Mesenchymal stem cell (in vitro differentiated cells and primary cell): ENCODE data around the gene TMC4.
A peak's percentile ranks its signal among the peaks of the same experiment; 100 is the strongest.
"Not testable (repeated sequence)": the region's sequence is repeated elsewhere in the genome, so short reads cannot be mapped to it uniquely, and the experiment has no call there.

Source experiments
- DNase-seq: peaks from one replicate; pipeline ENCODE4 v3.0.0-alpha.2; 2013
- H2AFZ ChIP-seq: one replicate; pipeline ENCODE4 v1.6.1; 2013; ENCODE audit warnings: low read depth, mild to moderate bottlenecking, control low read depth, inconsistent platforms, low read length, moderate library complexity
- H2AK5ac ChIP-seq: 2 replicates; pipeline ENCODE4 v1.6.1; 2013; ENCODE audit warnings: low read length, moderate library complexity, mild to moderate bottlenecking, inconsistent platforms; ENCODE audit not compliant: severe bottlenecking
- H2BK120ac ChIP-seq: one replicate; pipeline ENCODE4 v1.6.1; 2013; ENCODE audit warnings: low read depth, mild to moderate bottlenecking, inconsistent platforms, low read length, moderate library complexity
- H2BK12ac ChIP-seq, 2 experiments: one replicate each; pipeline ENCODE4 v1.6.1; 2013; ENCODE audit warnings: inconsistent platforms in 2 of 2, low read length in 2 of 2, mild to moderate bottlenecking in 2 of 2, moderate library complexity in 2 of 2, control low read depth in 1 of 2
- H2BK15ac ChIP-seq: one replicate; pipeline ENCODE4 v1.6.1; 2013; ENCODE audit warnings: mild to moderate bottlenecking, low read depth, inconsistent platforms; ENCODE audit not compliant: poor library complexity, severe bottlenecking
- H2BK5ac ChIP-seq: 2 replicates; pipeline ENCODE4 v1.6.1; 2013; ENCODE audit warnings: low read depth, mild to moderate bottlenecking, low read length, control low read depth, inconsistent platforms; ENCODE audit not compliant: poor library complexity, severe bottlenecking
- H3K14ac ChIP-seq, 2 experiments: one replicate each; pipeline ENCODE4 v1.6.1; 2013; ENCODE audit warnings: inconsistent platforms in 2 of 2, low read length in 2 of 2, control low read depth in 1 of 2, mild to moderate bottlenecking in 1 of 2, moderate library complexity in 1 of 2
- H3K18ac ChIP-seq, 2 experiments: one replicate each; pipeline ENCODE4 v1.6.1; 2013; ENCODE audit warnings: inconsistent platforms in 2 of 2, low read length in 2 of 2, control low read depth in 1 of 2, low read depth in 1 of 2, mild to moderate bottlenecking in 1 of 2
- H3K23ac ChIP-seq, 2 experiments: one replicate each; pipeline ENCODE4 v1.6.1; 2013; ENCODE audit warnings: inconsistent platforms in 2 of 2, low read length in 2 of 2, mild to moderate bottlenecking in 2 of 2, moderate library complexity in 2 of 2, control low read depth in 1 of 2
- H3K27ac ChIP-seq: 2 replicates; pipeline ENCODE4 v1.5.1; 2013; ENCODE audit warnings: mild to moderate bottlenecking, moderate library complexity, low read length, control low read depth, inconsistent platforms; ENCODE audit not compliant: poor library complexity, severe bottlenecking
- H3K27me3 ChIP-seq, 2 experiments: 2 replicates each; pipeline versions ENCODE4 v1.6.1 to v1.7.0; 2013; ENCODE audit warnings: low read length in 2 of 2, mild to moderate bottlenecking in 2 of 2, moderate library complexity in 2 of 2, control low read depth in 1 of 2, inconsistent platforms in 1 of 2; ENCODE audit not compliant: control insufficient read depth in 1 of 2, insufficient read depth in 1 of 2
- H3K36me3 ChIP-seq, 2 experiments: 2 replicates each; pipeline versions ENCODE4 v1.6.1 to v1.7.0; 2013; ENCODE audit warnings: low read length in 2 of 2, control low read depth in 1 of 2, inconsistent platforms in 1 of 2, low read depth in 1 of 2, mild to moderate bottlenecking in 1 of 2; ENCODE audit not compliant: insufficient read depth in 2 of 2, control insufficient read depth in 1 of 2
- H3K4ac ChIP-seq, 2 experiments: one replicate each; pipeline ENCODE4 v1.6.1; 2013; ENCODE audit warnings: inconsistent platforms in 2 of 2, low read length in 2 of 2, mild to moderate bottlenecking in 2 of 2, moderate library complexity in 2 of 2, control low read depth in 1 of 2, low read depth in 1 of 2
- H3K4me1 ChIP-seq: 2 replicates; pipeline ENCODE4 v1.6.1; 2013; ENCODE audit warnings: low read depth, low read length, control low read depth; ENCODE audit not compliant: control insufficient read depth, insufficient read depth
- H3K4me2 ChIP-seq: 2 replicates; pipeline ENCODE4 v1.6.1; 2013; ENCODE audit warnings: low read length, mild to moderate bottlenecking, inconsistent platforms; ENCODE audit not compliant: poor library complexity, severe bottlenecking
- H3K4me3 ChIP-seq, 2 experiments: 2 replicates each; pipeline versions ENCODE4 v1.5.1 to v1.7.0; 2013; ENCODE audit warnings: low read length in 2 of 2, mild to moderate bottlenecking in 2 of 2, control low read depth in 1 of 2, low read depth in 1 of 2; ENCODE audit not compliant: insufficient read depth in 1 of 2
- H3K79me1 ChIP-seq: replicated peaks from 2 replicates; pipeline ENCODE4 v1.6.1; 2013; ENCODE audit warnings: mild to moderate bottlenecking, control low read depth, low read length, inconsistent platforms; ENCODE audit not compliant: poor library complexity, severe bottlenecking
- H3K9ac ChIP-seq: 2 replicates; pipeline ENCODE4 v1.7.0; 2013; ENCODE audit warnings: mild to moderate bottlenecking, low read length, moderate library complexity
- H3K9me3 ChIP-seq: 2 replicates; pipeline ENCODE4 v1.7.0; 2013; ENCODE audit warnings: mild to moderate bottlenecking, low read length; ENCODE audit not compliant: control insufficient read depth
- H4K8ac ChIP-seq: one replicate; pipeline ENCODE4 v1.6.1; 2013; ENCODE audit warnings: inconsistent platforms, mild to moderate bottlenecking, low read length, moderate library complexity
- H4K91ac ChIP-seq: one replicate; pipeline ENCODE4 v1.6.1; 2013; ENCODE audit warnings: mild to moderate bottlenecking, low read length, inconsistent platforms
- WGBS: methylation state at CpG from one replicate; pipeline ENCODE4 v1.1.7; 2013; ENCODE audit warnings: mixed read lengths; 5-methylcytosine and 5-hydroxymethylcytosine counted together

The TMC4 gene

GRCh38 chr19:54173951-54174834, 1.2 kb upstream of the TMC4 start:
- Histone ChIP-seq H3K23ac (no peak overlapping the region), H3K27me3 (no peaks in the 10 kb centered on the region), H3K9me3 (no peaks in the 10 kb centered on the region), H2BK120ac (no peak overlapping the region), H3K4me2 (no peak overlapping the region), H3K36me3 (peaks cover 26 to 34% of the 10 kb centered on the region in 2 experiments), H3K4me3 (no peak overlapping the region), H2BK5ac (no peak overlapping the region), H3K27ac (no peak overlapping the region), H3K4me1 (peaks cover 12% of the 10 kb centered on the region), H2BK12ac (no peak overlapping the region), H3K9ac (no peak overlapping the region), H2AK5ac (no peak overlapping the region), H3K14ac (no peak overlapping the region), H2BK15ac (no peak overlapping the region), H3K79me1 (peaks cover 10% of the 10 kb centered on the region), H4K8ac (no peak overlapping the region), H3K4ac (no peak overlapping the region), H2AFZ (no peak overlapping the region), H4K91ac (no peak overlapping the region), H3K18ac (no peak overlapping the region)
- WGBS, result 74% methylated on average over 25 of the region's 25 CpGs
- DNase-seq, result no peak

GRCh38 chr19:54173359-54173699, 369 bp upstream of the TMC4 start:
- H3K79me1 ChIP-seq, result peaks cover 3% of the 10 kb centered on the region
- H3K4me3 ChIP-seq, result no peak overlapping the region
- no peak overlapping the region for H3K18ac ChIP-seq
- no peak overlapping the region for H2BK12ac ChIP-seq
- no peak for DNase-seq
- peak overlapping the region in 1 of 2 experiments; percentile 17 for H3K23ac ChIP-seq
- H2BK5ac ChIP-seq, result no peak overlapping the region
- H3K4ac ChIP-seq, result no peak overlapping the region
- WGBS, result 59% methylated on average over 15 of the region's 15 CpGs
- H2AK5ac ChIP-seq, result no peak overlapping the region
- peaks cover 17 to 25% of the 10 kb centered on the region in 2 experiments for H3K36me3 ChIP-seq
- no peaks in the 10 kb centered on the region for H3K9me3 ChIP-seq
- H3K4me1 ChIP-seq, result peaks cover 13% of the 10 kb centered on the region
- peak overlapping the region; percentile 40 for H4K91ac ChIP-seq
- no peak overlapping the region for H2AFZ ChIP-seq
- H3K27ac ChIP-seq, result no peak overlapping the region
- peak overlapping the region; percentile 20 for H4K8ac ChIP-seq
- H3K27me3 ChIP-seq, result no peaks in the 10 kb centered on the region
- no peak overlapping the region for H3K4me2 ChIP-seq
- H2BK120ac ChIP-seq, result no peak overlapping the region
- no peak overlapping the region for H3K9ac ChIP-seq
- H2BK15ac ChIP-seq, result no peak overlapping the region
- H3K14ac ChIP-seq, result no peak overlapping the region

- H2AFZ ChIP-seq, DNase-seq, H3K27ac ChIP-seq, H3K9ac ChIP-seq, H2BK120ac ChIP-seq, H3K4ac ChIP-seq, H3K23ac ChIP-seq, H3K79me1 ChIP-seq, H3K14ac ChIP-seq, H3K4me2 ChIP-seq, H3K9me3 ChIP-seq, H2BK5ac ChIP-seq, H3K27me3 ChIP-seq, H2AK5ac ChIP-seq, H2BK15ac ChIP-seq, H3K4me3 ChIP-seq, H2BK12ac ChIP-seq: not testable (repeated sequence)
- peak overlapping the region; percentile 89 for H4K91ac ChIP-seq
- H3K4me1 ChIP-seq, result peaks cover 16% of the 10 kb centered on the region
- H3K36me3 ChIP-seq, result peaks cover 12 to 19% of the 10 kb centered on the region in 2 experiments
- peak overlapping the region; percentile 46 for H4K8ac ChIP-seq
- peak overlapping the region in 1 of 2 experiments; percentile 59 for H3K18ac ChIP-seq
- 78% methylated on average over 18 of the region's 23 CpGs for WGBS
Observed at GRCh38 chr19:54171736-54172431, 1.1 kb downstream of the TMC4 start.

GRCh38 chr19:54169149-54169740, 3.7 kb downstream of the TMC4 start:
- H3K4me3 ChIP-seq, result no peak overlapping the region
- no peak overlapping the region for H3K23ac ChIP-seq
- H2BK12ac ChIP-seq, result no peak overlapping the region
- no peak overlapping the region for H3K4ac ChIP-seq
- no peak overlapping the region for H3K9ac ChIP-seq
- H3K18ac ChIP-seq, result no peak overlapping the region
- H3K27ac ChIP-seq, result no peak overlapping the region
- H3K27me3 ChIP-seq, result peaks cover 0 to 15% of the 10 kb centered on the region in 2 experiments
- WGBS, result 93% methylated on average over 18 of the region's 21 CpGs
- no peak overlapping the region for H2BK120ac ChIP-seq
- H3K79me1 ChIP-seq, result no peaks in the 10 kb centered on the region
- no peak overlapping the region for H4K91ac ChIP-seq
- no peak overlapping the region for H2BK15ac ChIP-seq
- H3K4me2 ChIP-seq, result no peak overlapping the region
- no peaks in the 10 kb centered on the region for H3K9me3 ChIP-seq
- H2BK5ac ChIP-seq, result no peak overlapping the region
- no peak overlapping the region for H4K8ac ChIP-seq
- H3K36me3 ChIP-seq, result peaks cover 0 to 5% of the 10 kb centered on the region in 2 experiments
- H2AK5ac ChIP-seq, result no peak overlapping the region
- H3K14ac ChIP-seq, result no peak overlapping the region
- peaks cover 22% of the 10 kb centered on the region for H3K4me1 ChIP-seq
- H2AFZ ChIP-seq, result no peak overlapping the region
- no peak for DNase-seq
